ENCODE measurements around the gene NBR1. TPM values are rescaled to one million over a fixed set of nuclear protein-coding genes. Genes with fewer than 3 reads are reported as not detected.
"Not testable (repeated sequence)": the region's sequence is repeated elsewhere in the genome, so short reads cannot be mapped to it uniquely, and the experiment has no call there.

Gene NBR1
- total RNA-seq, 1 donor from 2014 or later: 51.8 TPM

GRCh38 chr17:43220511-43221125 is 49.6 kb downstream of the NBR1 start:
- Mint-ChIP-seq H3K27ac (ENCODE audit: unreplicated experiment) (no peak overlapping the region), H3K36me3 (ENCODE audit: unreplicated experiment) (no peaks in the 10 kb centered on the region), H3K27me3 (ENCODE audit: unreplicated experiment) (no peaks in the 10 kb centered on the region), H3K4me3 (ENCODE audit: unreplicated experiment) (no peak overlapping the region), H3K9me3 (ENCODE audit: unreplicated experiment) (peaks cover 2% of the 10 kb centered on the region), H3K4me1 (ENCODE audit: low read depth, unreplicated experiment) (no peaks in the 10 kb centered on the region)
- no peak for TF ChIP-seq CTCF (IDR thresholded peaks at IDR 0.05; ENCODE audit: partially characterized antibody, unreplicated experiment)
- DNase-seq: no peak

- no peak overlapping the region for H3K27ac Mint-ChIP-seq (ENCODE audit: unreplicated experiment)
- no peak for DNase-seq
- H3K4me1 Mint-ChIP-seq (ENCODE audit: low read depth, unreplicated experiment): no peaks in the 10 kb centered on the region
- no peaks in the 10 kb centered on the region for H3K36me3 Mint-ChIP-seq (ENCODE audit: unreplicated experiment)
- H3K9me3 Mint-ChIP-seq (ENCODE audit: unreplicated experiment): peaks cover 2% of the 10 kb centered on the region
- no peak overlapping the region for H3K4me3 Mint-ChIP-seq (ENCODE audit: unreplicated experiment)
- TF ChIP-seq CTCF (IDR thresholded peaks at IDR 0.05; ENCODE audit: partially characterized antibody, unreplicated experiment): no peak
- H3K27me3 Mint-ChIP-seq (ENCODE audit: unreplicated experiment): no peaks in the 10 kb centered on the region
Measured at GRCh38 chr17:43224146-43224705, 53.2 kb downstream of the NBR1 start.

GRCh38 chr17:43226393-43226792 is 55.4 kb downstream of the NBR1 start:
- DNase-seq: no peak
- peaks cover 2% of the 10 kb centered on the region for H3K9me3 Mint-ChIP-seq (ENCODE audit: unreplicated experiment)

GRCh38 chr17:43228020-43228782 is 57.2 kb downstream of the NBR1 start, which contains the start of gene CCDC200:
Gene CCDC200, minus strand, starts transcription at chr17:43228623. Its CDS starts 69 bp downstream, at chr17:43228554.
- H3K36me3 Mint-ChIP-seq (ENCODE audit: unreplicated experiment); H3K27me3 Mint-ChIP-seq (ENCODE audit: unreplicated experiment); DNase-seq; H3K27ac Mint-ChIP-seq (ENCODE audit: unreplicated experiment); H3K9me3 Mint-ChIP-seq (ENCODE audit: unreplicated experiment); H3K4me1 Mint-ChIP-seq (ENCODE audit: low read depth, unreplicated experiment); H3K4me3 Mint-ChIP-seq (ENCODE audit: unreplicated experiment): not testable (repeated sequence)

More at GRCh38 chr17:43226393-43226792, 55.4 kb downstream of the NBR1 start:
- Mint-ChIP-seq H3K36me3 (ENCODE audit: unreplicated experiment) (no peaks in the 10 kb centered on the region), H3K27ac (ENCODE audit: unreplicated experiment) (no peak overlapping the region), H3K27me3 (ENCODE audit: unreplicated experiment) (no peaks in the 10 kb centered on the region), H3K4me1 (ENCODE audit: low read depth, unreplicated experiment) (no peaks in the 10 kb centered on the region), H3K4me3 (ENCODE audit: unreplicated experiment) (no peak overlapping the region)
- TF ChIP-seq CTCF (IDR thresholded peaks at IDR 0.05; ENCODE audit: partially characterized antibody, unreplicated experiment): no peak

- not testable (repeated sequence) for H3K9me3 Mint-ChIP-seq (ENCODE audit: unreplicated experiment); H3K36me3 Mint-ChIP-seq (ENCODE audit: unreplicated experiment); H3K4me1 Mint-ChIP-seq (ENCODE audit: low read depth, unreplicated experiment); DNase-seq; H3K27me3 Mint-ChIP-seq (ENCODE audit: unreplicated experiment)
- Mint-ChIP-seq H3K4me3 (ENCODE audit: unreplicated experiment) (peak overlapping the region; percentile 66), H3K27ac (ENCODE audit: unreplicated experiment) (peak overlapping the region; percentile 59)
Measured at GRCh38 chr17:43231205-43232020, 60.4 kb downstream of the NBR1 start.

- peak; percentile 67 for DNase-seq
- not testable (repeated sequence) for H3K36me3 Mint-ChIP-seq (ENCODE audit: unreplicated experiment); H3K27me3 Mint-ChIP-seq (ENCODE audit: unreplicated experiment); H3K9me3 Mint-ChIP-seq (ENCODE audit: unreplicated experiment); H3K4me1 Mint-ChIP-seq (ENCODE audit: low read depth, unreplicated experiment)
- Mint-ChIP-seq H3K4me3 (ENCODE audit: unreplicated experiment) (peak overlapping the region; percentile 81), H3K27ac (ENCODE audit: unreplicated experiment) (peak overlapping the region; percentile 74)
Measured at GRCh38 chr17:43232021-43232699, 61.1 kb downstream of the NBR1 start.

GRCh38 chr17:43233263-43233662 is 62.2 kb downstream of the NBR1 start:
- H3K4me1 Mint-ChIP-seq (ENCODE audit: low read depth, unreplicated experiment); H3K27ac Mint-ChIP-seq (ENCODE audit: unreplicated experiment); H3K9me3 Mint-ChIP-seq (ENCODE audit: unreplicated experiment); H3K27me3 Mint-ChIP-seq (ENCODE audit: unreplicated experiment); H3K36me3 Mint-ChIP-seq (ENCODE audit: unreplicated experiment); DNase-seq: not testable (repeated sequence)
- H3K4me3 Mint-ChIP-seq (ENCODE audit: unreplicated experiment): peak overlapping the region; percentile 55

- not testable (repeated sequence) for H3K27me3 Mint-ChIP-seq (ENCODE audit: unreplicated experiment); H3K4me1 Mint-ChIP-seq (ENCODE audit: low read depth, unreplicated experiment); H3K27ac Mint-ChIP-seq (ENCODE audit: unreplicated experiment); H3K36me3 Mint-ChIP-seq (ENCODE audit: unreplicated experiment); DNase-seq; H3K9me3 Mint-ChIP-seq (ENCODE audit: unreplicated experiment)
- peak within 1 kb of the TSS; percentile 55 for H3K4me3 Mint-ChIP-seq (ENCODE audit: unreplicated experiment)
Measured at GRCh38 chr17:43233877-43234276, 62.9 kb downstream of the NBR1 start, which contains the start of gene RNU2-1. Gene RNU2-1, minus strand, starts transcription at chr17:43233977.
